ENCODE measurements around the gene OR6S1. TPM values are rescaled to one million over a fixed set of nuclear protein-coding genes. Genes with fewer than 3 reads are reported as not detected.

The OR6S1 gene
- total and polyA plus RNA-seq, 2 donors = not detected

GRCh38 chr14:20642182-20642581 is 691 bp upstream of the OR6S1 start:
- Histone ChIP-seq H3K9me3 (ENCODE audit: control insufficient read depth in 2 of 2, insufficient read depth in 1 of 2, low read length in 1 of 2) (no peaks in the 10 kb centered on the region), H3K4me3 (ENCODE audit: low read length in 2 of 2) (no peak overlapping the region), H3K27me3 (ENCODE audit: control insufficient read depth in 2 of 2, insufficient read depth in 1 of 2, low read length in 1 of 2) (peaks cover 7 to 8% of the 10 kb centered on the region in 2 donors), H3K36me3 (ENCODE audit: control insufficient read depth in 2 of 2, insufficient read depth in 2 of 2, low read length in 1 of 2) (no peaks in the 10 kb centered on the region), H3K4me1 (ENCODE audit: control insufficient read depth in 2 of 2, insufficient read depth in 2 of 2, low read length in 2 of 2) (no peaks in the 10 kb centered on the region), H3K27ac (ENCODE audit: low read depth in 1 of 2, low read length in 1 of 2) (no peak overlapping the region)
- no peak for DNase-seq (ENCODE audit: low read depth in 6 of 9, low spot score in 9 of 9)
- WGBS = 94% methylated on average over 7 of the region's 7 CpGs

GRCh38 chr14:20632831-20633691 is 8.4 kb downstream of the OR6S1 start:
- Histone ChIP-seq H3K4me1 (ENCODE audit: control insufficient read depth in 2 of 2, insufficient read depth in 2 of 2, low read length in 2 of 2) (peaks cover 4 to 15% of the 10 kb centered on the region in 2 donors), H3K4me3 (ENCODE audit: low read length in 2 of 2) (peak overlapping the region in 1 of 2 donors; percentile 35), H3K27ac (ENCODE audit: low read depth in 1 of 2, low read length in 1 of 2) (no peak overlapping the region), H3K9me3 (ENCODE audit: control insufficient read depth in 2 of 2, insufficient read depth in 1 of 2, low read length in 1 of 2) (peaks cover 4% of the 10 kb centered on the region in 2 donors), H3K27me3 (ENCODE audit: control insufficient read depth in 2 of 2, insufficient read depth in 1 of 2, low read length in 1 of 2) (peaks cover 35 to 67% of the 10 kb centered on the region in 2 donors), H3K36me3 (ENCODE audit: control insufficient read depth in 2 of 2, insufficient read depth in 2 of 2, low read length in 1 of 2) (no peaks in the 10 kb centered on the region)
- 9% methylated on average over 45 of the region's 45 CpGs for WGBS
- peak in 2 of 9 donors; percentile 31 to 44 for DNase-seq (ENCODE audit: low read depth in 6 of 9, low spot score in 9 of 9)

GRCh38 chr14:20632448-20632830 is 9.1 kb downstream of the OR6S1 start:
- Histone ChIP-seq H3K9me3 (ENCODE audit: control insufficient read depth in 2 of 2, insufficient read depth in 1 of 2, low read length in 1 of 2) (peaks cover 4% of the 10 kb centered on the region in 2 donors), H3K36me3 (ENCODE audit: control insufficient read depth in 2 of 2, insufficient read depth in 2 of 2, low read length in 1 of 2) (no peaks in the 10 kb centered on the region), H3K4me3 (ENCODE audit: low read length in 2 of 2) (peak overlapping the region in 1 of 2 donors; percentile 35), H3K4me1 (ENCODE audit: control insufficient read depth in 2 of 2, insufficient read depth in 2 of 2, low read length in 2 of 2) (peaks cover 4 to 15% of the 10 kb centered on the region in 2 donors), H3K27ac (ENCODE audit: low read depth in 1 of 2, low read length in 1 of 2) (no peak overlapping the region), H3K27me3 (ENCODE audit: control insufficient read depth in 2 of 2, insufficient read depth in 1 of 2, low read length in 1 of 2) (peaks cover 36 to 71% of the 10 kb centered on the region in 2 donors)
- no peak for DNase-seq (ENCODE audit: low read depth in 6 of 9, low spot score in 9 of 9)
- WGBS = under 1% methylated on average over 19 of the region's 19 CpGs

DNA sequence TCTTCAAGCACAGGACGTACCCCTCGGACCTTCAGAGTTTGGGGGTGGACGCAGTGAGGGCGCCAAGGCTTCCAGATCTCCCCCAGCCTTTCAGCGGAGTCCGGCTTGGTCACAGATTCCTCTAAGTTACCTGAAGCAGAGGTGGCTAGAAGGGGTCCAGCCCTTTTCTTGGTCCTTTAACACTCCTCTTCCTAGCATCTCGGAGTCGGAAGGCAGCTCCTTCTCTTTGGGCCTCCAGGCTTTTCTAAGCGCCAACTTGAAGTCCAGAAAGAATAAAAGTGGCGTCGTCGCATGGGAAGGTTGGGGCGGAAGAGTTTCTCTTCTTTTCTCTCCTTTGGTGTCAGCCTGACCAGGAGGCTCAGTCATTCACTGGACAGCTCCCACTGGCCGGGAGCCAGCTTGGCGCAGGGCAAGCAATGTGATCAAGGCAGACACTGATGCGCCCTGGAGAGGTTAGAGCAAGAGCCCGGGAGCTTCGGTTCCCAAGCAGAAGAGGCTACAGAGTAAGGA is 9.6 kb downstream of the OR6S1 start:
- H3K27ac ChIP-seq (ENCODE audit: low read depth in 1 of 2, low read length in 1 of 2) = no peak overlapping the region
- H3K36me3 ChIP-seq (ENCODE audit: control insufficient read depth in 2 of 2, insufficient read depth in 2 of 2, low read length in 1 of 2) = no peaks in the 10 kb centered on the region
- H3K27me3 ChIP-seq (ENCODE audit: control insufficient read depth in 2 of 2, insufficient read depth in 1 of 2, low read length in 1 of 2) = peaks cover 41 to 73% of the 10 kb centered on the region in 2 donors
- WGBS = 3% methylated on average over 18 of the region's 18 CpGs
- H3K4me3 ChIP-seq (ENCODE audit: low read length in 2 of 2) = peak overlapping the region in 1 of 2 donors; percentile 35
- H3K4me1 ChIP-seq (ENCODE audit: control insufficient read depth in 2 of 2, insufficient read depth in 2 of 2, low read length in 2 of 2) = peaks cover 4 to 15% of the 10 kb centered on the region in 2 donors
- peaks cover 4% of the 10 kb centered on the region in 2 donors for H3K9me3 ChIP-seq (ENCODE audit: control insufficient read depth in 2 of 2, insufficient read depth in 1 of 2, low read length in 1 of 2)
- DNase-seq (ENCODE audit: low read depth in 6 of 9, low spot score in 9 of 9) = no peak

DNA sequence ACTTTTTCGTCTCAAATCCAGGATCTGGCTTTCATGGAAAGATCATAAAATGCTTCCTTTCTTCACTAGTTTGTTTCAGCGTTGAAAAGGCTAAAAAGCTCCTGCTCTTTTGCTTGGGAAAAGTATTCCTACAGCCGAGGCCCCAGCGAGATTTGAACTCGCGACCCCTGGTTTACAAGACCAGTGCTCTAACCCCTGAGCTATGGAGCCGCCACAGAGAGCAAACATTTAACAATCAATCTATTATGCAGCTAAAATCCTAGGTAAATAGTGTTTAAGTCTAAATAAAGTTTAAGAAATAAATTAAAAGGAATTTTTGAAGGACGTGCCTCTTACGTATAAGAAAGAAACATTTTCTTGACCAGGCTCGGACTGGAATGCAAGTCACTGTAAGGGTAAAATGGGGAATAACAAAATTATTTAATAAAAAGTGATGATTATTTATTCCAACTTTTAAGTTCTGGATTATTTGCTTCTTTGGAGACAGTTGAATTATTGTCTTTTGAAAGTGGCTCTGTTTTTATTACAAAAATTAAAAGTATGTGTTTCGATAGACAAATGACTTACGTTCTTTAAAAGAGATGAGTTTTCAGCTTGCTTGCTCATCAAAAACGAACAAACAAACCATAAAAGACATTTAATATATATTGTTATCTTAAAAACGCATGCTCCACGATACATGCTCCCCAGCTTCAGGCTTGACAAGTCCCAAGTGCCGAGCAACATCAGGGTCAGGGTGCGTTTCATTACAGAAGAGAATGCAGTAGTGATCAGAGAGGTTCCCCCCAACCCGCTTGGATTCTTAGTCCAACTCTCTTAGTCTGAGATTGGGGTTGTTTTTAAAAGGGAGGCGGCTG is 10.2 kb downstream of the OR6S1 start:
- Histone ChIP-seq H3K4me3 (ENCODE audit: low read length in 2 of 2) (peak overlapping the region in 1 of 2 donors; percentile 20), H3K4me1 (ENCODE audit: control insufficient read depth in 2 of 2, insufficient read depth in 2 of 2, low read length in 2 of 2) (peaks cover 4 to 15% of the 10 kb centered on the region in 2 donors), H3K27ac (ENCODE audit: low read depth in 1 of 2, low read length in 1 of 2) (no peak overlapping the region), H3K36me3 (ENCODE audit: control insufficient read depth in 2 of 2, insufficient read depth in 2 of 2, low read length in 1 of 2) (no peaks in the 10 kb centered on the region), H3K9me3 (ENCODE audit: control insufficient read depth in 2 of 2, insufficient read depth in 1 of 2, low read length in 1 of 2) (peaks cover 4% of the 10 kb centered on the region in 2 donors), H3K27me3 (ENCODE audit: control insufficient read depth in 2 of 2, insufficient read depth in 1 of 2, low read length in 1 of 2) (peaks cover 46 to 80% of the 10 kb centered on the region in 2 donors)
- DNase-seq (ENCODE audit: low read depth in 6 of 9, low spot score in 9 of 9) = peak in 1 of 9 donors; percentile 40
- WGBS = 3% methylated on average over 19 of the region's 19 CpGs

DNA sequence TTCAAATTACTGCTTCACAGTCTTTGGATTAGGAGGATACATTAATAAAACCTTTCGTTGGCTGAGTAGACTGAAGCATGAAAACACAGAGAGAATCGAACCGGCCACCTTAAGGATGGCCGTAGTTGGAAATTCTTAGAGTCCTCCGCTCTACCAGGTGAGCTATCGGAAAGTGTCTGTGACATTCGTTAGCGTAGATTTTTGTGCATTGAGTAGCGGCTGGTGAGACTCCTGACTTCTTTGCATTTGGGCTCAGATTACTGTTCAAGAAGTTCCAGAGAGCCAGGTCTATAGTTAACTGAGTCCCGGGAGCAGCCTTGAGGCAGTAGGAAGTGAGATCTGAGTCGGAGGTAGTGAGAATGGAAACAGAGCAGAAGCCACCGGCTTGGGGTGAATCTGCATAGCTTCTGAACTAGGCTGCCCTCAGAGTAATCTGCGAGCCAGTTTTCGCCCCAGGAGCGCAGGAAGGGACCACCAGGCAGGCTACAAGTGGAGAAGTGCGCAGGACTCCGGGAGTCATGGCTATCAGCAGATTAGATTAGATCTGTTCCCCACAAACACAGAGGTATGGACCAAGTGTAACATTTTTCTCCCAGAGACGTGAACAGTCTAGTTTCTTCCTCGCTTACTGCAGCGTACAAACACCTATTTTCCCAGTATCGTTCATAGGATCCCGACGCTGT is 11.0 kb downstream of the OR6S1 start:
- peak in 1 of 9 donors; percentile 33 for DNase-seq (ENCODE audit: low read depth in 6 of 9, low spot score in 9 of 9)
- Histone ChIP-seq H3K36me3 (ENCODE audit: control insufficient read depth in 2 of 2, insufficient read depth in 2 of 2, low read length in 1 of 2) (no peaks in the 10 kb centered on the region), H3K9me3 (ENCODE audit: control insufficient read depth in 2 of 2, insufficient read depth in 1 of 2, low read length in 1 of 2) (peaks cover 4% of the 10 kb centered on the region in 2 donors), H3K4me1 (ENCODE audit: control insufficient read depth in 2 of 2, insufficient read depth in 2 of 2, low read length in 2 of 2) (peaks cover 4 to 15% of the 10 kb centered on the region in 2 donors), H3K4me3 (ENCODE audit: low read length in 2 of 2) (peak overlapping the region in 1 of 2 donors; percentile 8), H3K27me3 (ENCODE audit: control insufficient read depth in 2 of 2, insufficient read depth in 1 of 2, low read length in 1 of 2) (peaks cover 46 to 87% of the 10 kb centered on the region in 2 donors), H3K27ac (ENCODE audit: low read depth in 1 of 2, low read length in 1 of 2) (no peak overlapping the region)
- WGBS = 4% methylated on average over 23 of the region's 23 CpGs

DNA sequence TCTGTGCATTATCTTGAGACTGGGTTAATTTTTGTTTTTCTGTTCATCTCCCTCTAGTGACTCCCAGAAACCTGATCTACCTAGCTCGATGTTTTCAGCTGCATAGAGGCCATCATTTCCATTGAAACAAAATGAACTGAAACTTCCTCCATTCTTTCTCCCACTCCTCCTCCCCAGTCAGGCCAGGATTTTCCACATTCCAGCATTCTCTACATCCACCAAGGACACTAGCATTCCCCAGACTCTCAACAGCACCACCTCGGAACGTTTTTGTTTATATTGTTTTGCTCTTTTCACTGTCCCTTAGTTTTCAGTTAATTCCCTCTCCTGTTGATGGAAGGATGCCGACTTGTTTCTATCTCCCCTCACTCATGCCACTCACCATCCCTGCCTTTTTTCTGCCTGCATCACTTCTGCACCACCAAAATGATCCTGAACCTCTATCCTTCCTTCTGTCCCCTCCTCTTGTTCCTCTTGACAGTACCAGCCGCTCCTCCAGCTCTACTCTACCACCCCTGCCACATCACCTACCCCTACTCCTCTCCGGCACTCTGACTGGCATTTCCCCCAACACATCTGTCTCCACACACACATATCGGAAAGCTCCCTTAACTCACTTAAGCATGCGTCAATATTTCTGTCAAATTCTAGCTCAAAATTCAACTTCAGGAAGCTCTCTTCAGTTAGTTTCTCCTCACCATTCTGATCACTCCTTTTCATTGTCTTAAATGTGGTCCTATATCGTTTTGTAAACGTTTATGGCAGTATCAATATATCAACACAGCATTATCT is 13.2 kb downstream of the OR6S1 start:
- no peak for DNase-seq (ENCODE audit: low read depth in 6 of 9, low spot score in 9 of 9)
- H3K36me3 ChIP-seq (ENCODE audit: control insufficient read depth in 2 of 2, insufficient read depth in 2 of 2, low read length in 1 of 2) = no peaks in the 10 kb centered on the region
- peaks cover 48 to 97% of the 10 kb centered on the region in 2 donors for H3K27me3 ChIP-seq (ENCODE audit: control insufficient read depth in 2 of 2, insufficient read depth in 1 of 2, low read length in 1 of 2)
- no peak overlapping the region for H3K4me3 ChIP-seq (ENCODE audit: low read length in 2 of 2)
- H3K4me1 ChIP-seq (ENCODE audit: control insufficient read depth in 2 of 2, insufficient read depth in 2 of 2, low read length in 2 of 2) = peaks cover 6 to 15% of the 10 kb centered on the region in 2 donors
- 58% methylated on average over 10 of the region's 10 CpGs for WGBS
- no peak overlapping the region for H3K27ac ChIP-seq (ENCODE audit: low read depth in 1 of 2, low read length in 1 of 2)
- H3K9me3 ChIP-seq (ENCODE audit: control insufficient read depth in 2 of 2, insufficient read depth in 1 of 2, low read length in 1 of 2) = peaks cover 0 to 2% of the 10 kb centered on the region in 2 donors

All from thymus (tissue), 11 donors.